ENCODE measurements around the gene BTBD18.
"Not testable (repeated sequence)": the region's sequence is repeated elsewhere in the genome, so short reads cannot be mapped to it uniquely, and the experiment has no call there.

Gene BTBD18

DNA sequence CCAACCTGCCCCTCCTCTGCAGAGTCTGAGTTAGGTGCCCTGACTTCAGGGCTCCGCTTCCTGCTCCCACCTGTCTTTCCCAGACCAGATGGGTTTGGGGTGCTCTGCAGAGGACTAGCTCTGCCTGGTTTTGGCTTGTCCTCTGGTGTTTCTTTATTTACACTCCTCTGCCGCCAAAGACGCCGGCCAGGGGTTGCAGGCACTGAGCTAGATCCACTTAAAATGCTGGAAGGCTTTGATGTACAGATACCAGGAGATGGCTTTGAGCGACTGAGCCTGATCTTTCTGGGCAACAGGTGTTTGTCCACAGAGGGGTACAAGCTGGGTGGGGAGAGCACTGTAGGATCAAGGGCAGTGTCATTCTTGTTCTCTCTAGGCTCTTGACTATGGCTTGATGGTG lies 6.4 kb downstream of the BTBD18 start:
- intact Hi-C loops (cut with DNase I): no loop called here
- DNase-seq: no peak

GRCh38 chr11:57744357-57744756 lies 7.3 kb downstream of the BTBD18 start:
- DNase-seq: no peak
- intact Hi-C loops (cut with DNase I): loop anchor here (5.0 kb wide), 1 partner anchor 58 kb away; no protein-coding TSS in a partner anchor

DNA sequence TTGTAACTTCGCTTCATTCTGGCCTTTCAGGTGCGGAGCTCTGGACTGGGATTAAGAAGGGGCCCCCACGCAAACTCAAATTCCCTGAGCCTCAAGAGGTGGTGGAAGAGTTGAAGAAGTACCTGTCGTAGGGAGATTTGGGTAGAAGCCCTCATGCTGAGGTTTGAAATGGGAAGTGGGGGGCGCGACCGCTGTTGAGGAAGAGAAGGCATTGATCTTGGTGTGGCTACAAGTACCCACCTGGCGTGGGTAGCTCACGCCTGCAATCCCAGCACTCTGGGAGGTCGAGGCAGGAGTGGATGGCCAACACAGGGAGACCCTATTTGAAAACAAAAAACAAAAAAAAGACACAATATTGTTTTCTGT lies 9.5 kb downstream of the BTBD18 start:
- no peak for DNase-seq
- intact Hi-C loops (cut with DNase I): loop anchor here (5.0 kb wide), 1 partner anchor 60 kb away; no protein-coding TSS in a partner anchor

DNA sequence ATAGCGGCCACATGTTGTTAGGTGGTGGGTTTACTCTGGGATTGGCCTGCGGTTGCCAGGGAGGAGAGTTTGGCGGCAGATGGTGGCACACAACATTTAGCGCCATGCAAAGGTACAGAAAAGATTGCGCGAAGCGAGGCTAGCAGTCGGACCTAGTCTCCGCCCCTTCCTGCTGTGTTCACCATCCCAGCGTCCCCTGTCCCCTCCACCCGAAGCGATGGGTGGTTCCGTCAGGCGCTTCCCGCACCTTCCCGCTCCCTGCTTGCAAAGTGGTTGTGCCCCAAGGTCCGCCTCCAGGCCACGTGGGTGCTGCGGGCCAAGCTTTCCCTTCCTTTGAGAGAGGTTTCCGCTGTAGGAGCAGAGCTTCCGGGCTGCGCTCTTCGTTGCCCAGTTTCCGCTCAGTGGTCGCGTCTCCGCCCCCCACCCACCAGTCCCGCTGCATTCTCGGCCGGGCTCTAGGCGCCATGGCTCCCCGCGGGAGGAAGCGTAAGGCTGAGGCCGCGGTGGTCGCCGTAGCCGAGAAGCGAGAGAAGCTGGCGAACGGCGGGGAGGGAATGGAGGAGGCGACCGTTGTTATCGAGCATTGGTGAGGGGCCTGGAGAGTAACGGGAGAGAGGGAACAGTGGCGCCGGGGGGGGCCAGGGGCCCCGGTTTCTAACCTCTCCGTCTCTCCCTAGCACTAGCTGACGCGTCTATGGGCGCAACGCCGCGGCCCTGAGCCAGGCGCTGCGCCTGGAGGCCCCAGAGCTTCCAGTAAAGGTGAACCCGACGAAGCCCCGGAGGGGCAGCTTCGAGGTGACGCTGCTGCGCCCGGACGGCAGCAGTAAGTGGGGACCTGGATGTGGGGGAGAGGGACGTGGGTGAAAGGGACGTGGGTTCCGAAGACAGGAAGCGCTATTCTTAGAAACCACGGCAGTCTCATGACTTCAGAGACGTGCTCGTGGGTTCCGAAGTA lies 10.2 kb downstream of the BTBD18 start, which contains the start of gene SELENOH:
Gene SELENOH, plus strand, starts transcription at position 360 of the 955 bp plus-strand sequence. Its CDS starts 105 bp downstream, at position 465.
- intact Hi-C loops (cut with DNase I): loop anchor here (5.0 kb wide), 1 partner anchor 61 kb away; no protein-coding TSS in a partner anchor
- DNase-seq: peak; percentile 91 to 99 (median 97)

DNA sequence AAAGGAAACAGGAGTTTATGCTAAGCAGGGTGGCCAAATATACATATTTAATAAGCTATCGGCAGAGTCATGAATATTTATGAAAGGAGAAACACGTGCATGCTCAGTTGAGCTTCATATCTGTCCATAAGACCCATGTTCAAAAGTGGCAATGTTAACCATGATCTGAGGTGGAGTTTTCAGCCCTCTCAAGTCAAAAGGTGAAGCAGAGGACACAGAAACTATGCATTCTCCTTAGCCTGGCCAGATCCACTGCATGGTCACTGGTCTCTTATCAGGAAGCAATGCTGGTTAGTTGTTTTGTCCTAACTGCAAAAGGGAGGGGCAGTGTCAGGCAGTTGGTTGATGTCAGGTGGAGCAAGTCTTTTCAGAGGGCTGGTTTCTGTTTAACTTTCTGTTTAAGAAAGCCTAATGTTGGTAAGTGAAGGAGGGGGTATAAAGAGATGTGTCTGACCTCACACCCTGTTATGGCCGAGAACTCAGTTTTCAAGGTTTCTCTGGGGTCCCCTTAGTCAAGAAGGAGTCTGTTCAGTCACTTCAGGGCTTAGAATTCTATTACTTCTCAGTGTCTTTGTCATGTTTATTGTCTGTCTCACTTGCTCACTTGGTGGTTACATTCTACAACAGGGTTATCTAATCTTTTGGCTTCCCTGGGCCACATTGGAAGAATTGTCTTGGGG lies 15.9 kb downstream of the BTBD18 start:
- DNase-seq: no peak

DNA sequence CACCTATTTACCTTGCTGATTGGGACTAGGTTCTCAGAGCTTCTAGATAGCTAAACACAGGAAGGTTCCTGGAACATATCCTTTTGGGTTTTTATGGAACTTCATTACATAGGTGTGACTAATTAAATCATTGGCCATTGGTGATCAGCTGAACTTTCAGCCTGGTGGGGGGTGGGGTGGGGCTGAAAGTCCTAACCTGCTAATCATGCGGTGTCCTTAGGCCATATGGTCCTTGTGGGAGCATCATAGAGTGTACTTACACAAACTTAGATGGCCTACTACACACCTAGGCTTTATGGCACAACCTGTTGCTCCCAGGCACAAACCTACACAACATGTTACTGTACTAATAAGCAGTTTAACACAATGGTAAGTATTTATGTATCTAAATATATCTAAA lies 19.0 kb downstream of the BTBD18 start:
- DNase-seq: no peak
- intact Hi-C loops (cut with DNase I): no loop called here

More for the DNA sequence above, 15.9 kb downstream of the BTBD18 start:
- intact Hi-C loops (cut with DNase I): no loop called here

GRCh38 chr11:57729479-57729878 lies 22.1 kb downstream of the BTBD18 start:
- intact Hi-C loops (cut with DNase I): no loop called here

GRCh38 chr11:57728829-57729228 lies 22.8 kb downstream of the BTBD18 start:
- no peak for DNase-seq
- intact Hi-C loops (cut with DNase I): no loop called here

More at GRCh38 chr11:57729479-57729878, 22.1 kb downstream of the BTBD18 start:
- DNase-seq: no peak

DNA sequence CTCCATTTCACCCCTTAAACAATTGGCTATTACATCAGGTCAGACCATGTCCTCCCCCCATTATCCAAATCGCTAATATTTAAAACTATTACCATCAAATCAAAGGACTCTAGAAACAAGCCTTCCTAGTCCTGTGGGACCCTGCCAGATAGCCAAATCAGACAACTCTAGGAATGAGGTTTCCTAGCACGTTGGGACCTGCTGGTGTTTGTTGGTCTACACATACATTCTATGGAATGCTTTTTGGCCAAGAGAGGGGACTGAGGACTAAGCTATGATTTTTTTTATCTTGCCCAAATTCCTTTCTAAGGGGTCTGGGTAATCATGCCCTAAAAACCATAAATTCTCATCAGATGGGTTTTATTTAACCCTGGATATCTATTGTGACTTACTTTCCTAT lies 24.4 kb downstream of the BTBD18 start:
- DNase-seq: no peak
- intact Hi-C loops (cut with DNase I): no loop called here

GRCh38 chr11:57716726-57717125 lies 34.9 kb downstream of the BTBD18 start:
- intact Hi-C loops (cut with DNase I): loop anchor here (10.0 kb wide), 1 partner anchor 152 kb away; the partner anchor contains the start of gene UBE2L6
- not testable (repeated sequence) for DNase-seq

DNA sequence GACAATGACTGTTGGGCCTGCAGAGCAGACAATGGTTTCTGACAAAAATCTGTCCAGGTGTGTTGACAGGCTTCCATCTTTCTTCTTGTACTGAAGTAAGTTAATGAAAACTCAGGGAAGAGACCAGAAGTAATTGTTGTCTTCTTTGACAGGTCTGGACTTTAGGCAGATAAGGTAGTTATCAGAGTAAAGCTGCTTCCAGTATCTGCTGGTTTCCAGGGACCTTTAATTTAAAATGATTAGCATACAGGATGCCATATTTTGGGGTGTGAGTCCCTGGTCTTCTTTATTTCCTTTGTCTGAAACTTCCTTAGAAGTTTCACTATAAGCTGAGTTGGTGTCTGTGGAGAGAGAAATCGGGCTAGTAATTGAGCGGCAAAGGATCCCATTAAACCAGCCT lies 37.8 kb downstream of the BTBD18 start:
- intact Hi-C loops (cut with DNase I): loop anchor here (5.0 to 10.0 kb wide), 3 partner anchors 47 to 149 kb away; partner anchors contain the start of genes UBE2L6 and ZDHHC5
- no peak for DNase-seq

DNA sequence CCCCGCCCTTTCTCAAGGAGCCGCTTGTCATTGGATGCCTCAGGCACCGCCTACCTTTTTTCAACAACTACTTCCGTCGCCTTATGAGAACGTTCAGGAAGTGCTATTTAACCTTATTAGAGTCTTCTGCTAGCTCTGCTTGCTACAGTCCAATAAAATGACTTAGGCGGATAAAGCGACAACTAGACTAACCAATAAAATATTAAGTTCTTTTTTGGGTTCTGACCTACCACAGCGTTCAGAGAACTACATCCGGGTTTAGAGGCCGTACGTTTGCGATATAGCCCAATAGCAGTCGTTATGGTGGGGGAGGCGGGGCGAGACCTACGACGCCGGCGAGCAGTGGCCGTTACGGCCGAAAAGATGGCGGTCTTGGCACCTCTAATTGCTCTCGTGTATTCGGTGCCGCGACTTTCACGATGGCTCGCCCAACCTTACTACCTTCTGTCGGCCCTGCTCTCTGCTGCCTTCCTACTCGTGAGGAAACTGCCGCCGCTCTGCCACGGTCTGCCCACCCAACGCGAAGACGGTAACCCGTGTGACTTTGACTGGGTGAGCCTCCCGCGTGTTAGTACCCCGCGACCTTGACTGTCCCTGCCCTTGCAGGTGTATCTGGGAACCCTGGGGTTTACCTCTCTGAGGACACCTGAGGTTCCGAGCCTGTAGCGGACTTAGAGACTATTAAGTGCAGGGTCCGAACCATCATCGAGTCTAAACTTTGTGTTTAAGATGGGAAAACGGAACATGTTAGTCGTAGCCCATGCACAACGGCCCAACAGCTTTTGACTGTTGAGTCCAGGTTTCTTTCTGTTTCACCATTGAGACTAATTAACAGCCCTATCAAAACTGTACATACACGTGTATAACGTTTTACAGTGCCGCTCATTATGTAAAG lies 39.1 kb downstream of the BTBD18 start, which contains the start of gene TMX2:
Gene TMX2, plus strand, starts transcription at position 338 of the 895 bp plus-strand sequence. Its CDS starts 26 bp downstream, at position 364.
- intact Hi-C loops (cut with DNase I): loop anchor here (5.0 to 10.0 kb wide), 3 partner anchors 45 to 148 kb away; partner anchors contain the start of genes UBE2L6 and ZDHHC5
- peak; percentile 88 to 98 (median 95) for DNase-seq

- DNase-seq: peak in 41 of 42 donors; percentile 58 to 95 (median 82)
- intact Hi-C loops (cut with DNase I): loop anchor here (5.0 to 10.0 kb wide), 3 partner anchors 44 to 147 kb away; partner anchors contain the start of genes UBE2L6 and ZDHHC5
Measured at GRCh38 chr11:57711414-57712255, 40.0 kb downstream of the BTBD18 start, which contains the start of gene MED19. MED19 (minus strand) TSS chr11:57712215; CDS start chr11:57712179, 36 bp downstream.

DNA sequence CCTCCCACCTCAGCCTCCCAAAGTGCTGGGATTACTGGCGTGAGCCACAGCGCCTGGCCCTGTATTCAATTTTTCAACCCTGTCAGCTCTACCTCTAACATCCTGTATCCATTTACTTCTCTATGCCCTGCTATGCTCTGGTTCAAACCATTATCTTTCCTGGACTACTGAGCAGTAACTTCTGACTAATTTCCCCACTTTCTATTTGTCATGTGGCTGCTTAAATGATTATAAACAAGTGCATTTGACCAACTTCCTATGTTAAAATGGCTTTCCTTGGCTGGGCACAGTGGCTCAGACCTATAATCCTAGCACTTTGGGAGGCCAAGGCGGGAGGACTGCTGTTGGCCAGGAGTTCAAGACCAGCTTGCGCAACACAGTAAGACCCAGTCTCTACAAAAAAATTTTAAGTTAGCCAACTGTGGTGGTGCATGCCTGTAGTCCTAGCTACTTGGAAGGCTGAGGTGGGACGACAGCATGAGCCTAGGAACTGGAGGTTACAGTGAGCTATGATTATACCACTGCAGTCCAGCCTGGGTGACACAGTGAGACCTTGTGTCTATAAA lies 41.7 kb downstream of the BTBD18 start:
- no peak for DNase-seq
- intact Hi-C loops (cut with DNase I): loop anchor here (5.0 to 10.0 kb wide), 3 partner anchors 43 to 145 kb away; partner anchors contain the start of genes UBE2L6 and ZDHHC5

GRCh38 chr11:57705432-57705831 lies 46.2 kb downstream of the BTBD18 start:
- intact Hi-C loops (cut with DNase I); DNase-seq: not testable (repeated sequence)

GRCh38 chr11:57704932-57705331 lies 46.7 kb downstream of the BTBD18 start:
- DNase-seq: peak in 12 of 42 donors; percentile 7 to 58 (median 31)
- intact Hi-C loops (cut with DNase I): no loop called here

DNA sequence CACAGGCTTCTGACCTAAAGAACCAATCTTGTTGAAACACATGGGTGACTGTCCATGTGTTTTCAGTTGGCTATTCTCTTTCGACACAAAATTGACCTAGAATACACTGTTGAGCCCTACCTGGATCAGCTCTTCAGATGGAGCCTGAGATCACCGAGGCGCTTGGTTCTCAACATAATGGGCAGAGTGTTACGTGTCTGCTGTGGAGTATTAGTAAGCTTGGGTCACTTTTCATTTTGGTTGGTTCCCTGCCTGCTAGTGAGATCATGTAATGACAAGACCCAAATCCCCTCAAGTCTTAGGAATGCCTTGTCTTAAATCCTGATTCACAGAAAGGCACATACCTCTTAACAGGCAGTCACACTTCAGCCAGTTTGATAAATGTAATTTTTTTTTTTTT lies 48.3 kb downstream of the BTBD18 start:
- DNase-seq: no peak
- intact Hi-C loops (cut with DNase I): no loop called here
